MM.1S (cell line): Measurements from ENCODE around the gene CTNNA3.

Experiments used
- EZH2 ChIP-seq: fragments of 300-600 bp; sonication (generic); optimal IDR thresholded peaks from 2 replicates; pipeline ENCODE3; 2017; ENCODE audit warnings: low read depth, mild to moderate bottlenecking, antibody characterized with exemption, low read length, mixed read lengths
- TF ChIP-seq, protein P1 (sequence below): fragments of 300-600 bp; sonication (generic); IDR thresholded peaks from 2 replicates; pipeline ENCODE4 v1.5.1; 2016; ENCODE audit warnings: antibody characterized with exemption, low read length, mixed read lengths

DNA sequence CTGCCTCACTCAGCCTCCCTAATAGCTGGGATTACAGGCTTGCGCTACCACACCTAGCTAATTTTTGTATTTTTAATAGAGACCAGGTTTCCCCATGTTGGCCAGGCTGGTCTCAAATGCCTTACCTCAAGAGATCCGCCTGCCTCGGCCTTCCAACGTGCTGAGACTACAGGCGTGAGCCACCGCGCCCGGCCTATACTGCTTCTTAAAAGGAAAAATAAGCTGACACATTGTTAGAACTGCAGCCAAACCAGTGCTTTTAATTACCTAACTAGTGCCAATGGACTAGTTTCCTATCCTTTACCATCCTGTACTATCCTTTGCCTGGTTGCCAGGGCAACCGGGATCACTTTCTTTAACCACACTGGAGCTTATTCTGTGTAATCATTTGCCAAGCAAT is 662.1 kb downstream of the CTNNA3 start:
- TF ChIP-seq, protein P1, sequence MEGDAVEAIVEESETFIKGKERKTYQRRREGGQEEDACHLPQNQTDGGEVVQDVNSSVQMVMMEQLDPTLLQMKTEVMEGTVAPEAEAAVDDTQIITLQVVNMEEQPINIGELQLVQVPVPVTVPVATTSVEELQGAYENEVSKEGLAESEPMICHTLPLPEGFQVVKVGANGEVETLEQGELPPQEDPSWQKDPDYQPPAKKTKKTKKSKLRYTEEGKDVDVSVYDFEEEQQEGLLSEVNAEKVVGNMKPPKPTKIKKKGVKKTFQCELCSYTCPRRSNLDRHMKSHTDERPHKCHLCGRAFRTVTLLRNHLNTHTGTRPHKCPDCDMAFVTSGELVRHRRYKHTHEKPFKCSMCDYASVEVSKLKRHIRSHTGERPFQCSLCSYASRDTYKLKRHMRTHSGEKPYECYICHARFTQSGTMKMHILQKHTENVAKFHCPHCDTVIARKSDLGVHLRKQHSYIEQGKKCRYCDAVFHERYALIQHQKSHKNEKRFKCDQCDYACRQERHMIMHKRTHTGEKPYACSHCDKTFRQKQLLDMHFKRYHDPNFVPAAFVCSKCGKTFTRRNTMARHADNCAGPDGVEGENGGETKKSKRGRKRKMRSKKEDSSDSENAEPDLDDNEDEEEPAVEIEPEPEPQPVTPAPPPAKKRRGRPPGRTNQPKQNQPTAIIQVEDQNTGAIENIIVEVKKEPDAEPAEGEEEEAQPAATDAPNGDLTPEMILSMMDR, result no peak
- no peak for TF ChIP-seq EZH2
